GM12873 (cell line): ENCODE data around the gene VPS29.

Experiments used
- TF ChIP-seq, protein P1 (sequence below): IDR thresholded peaks from 2 replicates; pipeline ENCODE4 v1.5.1; 2012; ENCODE audit warnings: low read depth, mild to moderate bottlenecking, moderate library complexity, low read length, control low read depth; ENCODE audit not compliant: insufficient read depth; ENCODE audit errors: missing control alignments

VPS29 gene

DNA sequence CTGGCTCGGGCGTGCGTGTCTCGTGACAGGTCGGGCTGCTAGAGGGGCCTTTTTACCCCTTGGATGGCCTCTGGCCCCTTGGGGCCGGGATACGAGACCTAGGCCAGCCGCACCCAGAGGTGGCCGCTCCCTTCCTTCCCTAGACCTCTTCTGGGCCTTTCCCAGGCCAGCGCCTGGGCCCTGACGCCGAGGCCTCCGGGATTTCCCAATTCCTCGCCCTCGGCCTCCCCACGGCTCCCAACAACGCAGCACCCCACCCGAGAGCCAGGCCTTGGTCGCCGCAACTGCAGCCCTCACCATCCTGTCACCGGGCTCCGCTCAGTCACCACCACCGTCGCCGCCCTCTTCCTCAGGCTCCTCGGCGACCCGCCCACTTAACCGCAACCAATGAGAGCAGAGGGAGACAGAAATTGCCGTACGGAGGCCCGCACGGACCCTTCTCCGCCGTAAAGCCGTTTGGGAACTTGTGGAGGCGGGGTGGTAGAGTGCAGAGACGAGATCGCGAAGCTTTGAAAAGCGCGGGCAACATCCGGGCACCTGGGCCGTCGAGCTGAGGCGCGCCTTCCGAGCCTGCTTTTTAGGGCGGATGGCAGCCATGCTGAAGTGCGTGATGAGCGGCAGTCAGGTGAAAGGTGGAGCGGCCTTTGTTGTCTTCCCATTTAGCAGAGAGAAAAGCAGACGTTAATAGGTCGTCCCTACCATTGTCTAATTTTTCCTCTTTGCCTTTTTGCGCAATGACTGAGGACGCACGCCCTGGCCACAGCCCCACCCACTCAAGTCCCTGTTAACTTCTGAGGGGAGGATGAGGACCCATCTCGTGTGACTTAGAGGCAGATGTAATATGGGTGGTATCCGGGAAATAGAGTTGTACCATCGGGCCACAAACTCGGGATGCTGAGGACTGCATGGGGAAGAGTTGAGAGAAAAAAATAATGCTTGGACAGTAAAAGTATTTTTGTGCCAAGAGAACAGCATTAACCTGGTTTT is at the start of gene VPS29, which contains the start of gene RAD9B:
Gene VPS29 (minus strand): TSS at position 360 of the 987 bp plus-strand sequence. CDS start 60 bp downstream, at position 300.
Gene RAD9B (plus strand): TSS at position 580 of the 987 bp plus-strand sequence. CDS start 7 bp downstream, at position 587.
- TF ChIP-seq, protein P1, sequence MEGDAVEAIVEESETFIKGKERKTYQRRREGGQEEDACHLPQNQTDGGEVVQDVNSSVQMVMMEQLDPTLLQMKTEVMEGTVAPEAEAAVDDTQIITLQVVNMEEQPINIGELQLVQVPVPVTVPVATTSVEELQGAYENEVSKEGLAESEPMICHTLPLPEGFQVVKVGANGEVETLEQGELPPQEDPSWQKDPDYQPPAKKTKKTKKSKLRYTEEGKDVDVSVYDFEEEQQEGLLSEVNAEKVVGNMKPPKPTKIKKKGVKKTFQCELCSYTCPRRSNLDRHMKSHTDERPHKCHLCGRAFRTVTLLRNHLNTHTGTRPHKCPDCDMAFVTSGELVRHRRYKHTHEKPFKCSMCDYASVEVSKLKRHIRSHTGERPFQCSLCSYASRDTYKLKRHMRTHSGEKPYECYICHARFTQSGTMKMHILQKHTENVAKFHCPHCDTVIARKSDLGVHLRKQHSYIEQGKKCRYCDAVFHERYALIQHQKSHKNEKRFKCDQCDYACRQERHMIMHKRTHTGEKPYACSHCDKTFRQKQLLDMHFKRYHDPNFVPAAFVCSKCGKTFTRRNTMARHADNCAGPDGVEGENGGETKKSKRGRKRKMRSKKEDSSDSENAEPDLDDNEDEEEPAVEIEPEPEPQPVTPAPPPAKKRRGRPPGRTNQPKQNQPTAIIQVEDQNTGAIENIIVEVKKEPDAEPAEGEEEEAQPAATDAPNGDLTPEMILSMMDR: no peak

DNA sequence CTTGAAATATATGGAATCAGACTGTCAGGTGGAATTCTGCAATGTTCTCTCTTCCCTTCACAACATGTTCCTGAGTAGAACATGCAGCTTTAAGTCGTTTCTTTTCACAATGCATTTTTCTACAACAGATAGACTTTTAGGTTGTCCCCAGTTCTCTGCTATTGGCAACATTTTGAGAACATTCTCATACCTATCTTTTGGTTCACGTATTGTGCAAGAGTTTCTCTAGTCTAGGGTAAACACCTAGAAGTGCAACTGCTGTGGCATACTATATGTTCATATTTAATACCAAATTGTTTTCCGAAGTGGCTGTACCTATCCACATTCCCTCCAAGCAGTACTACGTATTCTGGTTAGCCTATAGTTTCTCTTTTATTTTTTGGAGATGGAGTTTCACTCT is 49.1 kb upstream of the VPS29 start:
- TF ChIP-seq, protein P1: no peak

DNA sequence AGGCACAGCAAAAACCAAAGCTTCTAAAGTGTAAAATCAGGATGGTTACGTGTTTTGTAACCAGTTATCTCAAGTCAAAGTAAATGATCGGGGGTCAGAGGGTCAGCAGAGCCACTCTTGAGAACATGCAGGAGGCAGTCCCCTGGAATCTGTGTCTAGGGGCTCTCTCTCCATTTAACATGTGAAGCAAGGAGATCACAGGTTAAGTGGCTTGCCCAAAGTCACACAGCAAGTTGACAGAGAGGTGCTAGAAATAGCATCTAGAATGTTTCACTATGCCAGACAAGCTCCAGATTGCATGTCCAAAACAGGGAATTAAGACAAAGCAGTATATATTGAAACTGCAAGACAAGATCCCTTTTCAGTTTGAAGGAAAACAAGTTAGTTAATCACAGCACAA is 47.8 kb upstream of the VPS29 start:
- TF ChIP-seq, protein P1: no peak

DNA sequence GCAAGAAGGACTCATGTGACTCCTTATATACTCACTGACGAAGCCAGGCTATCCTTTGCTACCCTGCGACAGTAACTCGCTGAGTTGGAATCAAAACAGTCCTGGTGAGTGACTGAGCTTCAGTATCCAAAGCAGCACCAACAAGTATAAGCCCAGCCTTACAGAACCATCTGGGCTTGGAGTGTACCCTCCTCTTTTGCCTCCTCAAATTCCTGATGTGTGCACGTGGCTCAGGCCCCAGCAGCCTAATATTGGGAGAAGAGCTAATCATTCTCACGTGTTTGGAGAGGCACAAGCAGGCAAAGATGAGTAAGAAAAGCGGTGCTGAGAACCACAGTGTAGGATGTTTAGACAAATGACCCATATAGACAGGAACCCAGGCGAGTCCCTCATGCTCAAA is 46.8 kb upstream of the VPS29 start:
- TF ChIP-seq, protein P1: no peak

DNA sequence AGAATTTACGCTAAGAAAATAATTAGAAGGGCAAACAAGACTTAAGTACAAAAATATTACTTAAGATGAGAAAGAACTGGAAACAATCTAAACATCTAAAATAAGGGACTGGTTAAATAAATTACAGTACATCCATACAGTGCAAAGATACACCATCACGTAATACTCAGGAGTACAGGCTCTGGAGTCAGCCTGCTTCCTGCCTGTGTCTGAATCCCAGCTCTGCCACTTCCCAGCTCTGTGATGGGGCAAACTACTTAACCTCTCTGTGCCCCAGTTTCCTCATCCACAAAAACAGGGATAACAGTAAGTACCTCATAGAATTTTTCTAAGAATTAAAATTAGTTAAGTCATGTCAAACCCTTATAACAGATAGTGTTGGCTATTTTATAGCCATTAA is 45.2 kb upstream of the VPS29 start:
- TF ChIP-seq, protein P1: no peak

DNA sequence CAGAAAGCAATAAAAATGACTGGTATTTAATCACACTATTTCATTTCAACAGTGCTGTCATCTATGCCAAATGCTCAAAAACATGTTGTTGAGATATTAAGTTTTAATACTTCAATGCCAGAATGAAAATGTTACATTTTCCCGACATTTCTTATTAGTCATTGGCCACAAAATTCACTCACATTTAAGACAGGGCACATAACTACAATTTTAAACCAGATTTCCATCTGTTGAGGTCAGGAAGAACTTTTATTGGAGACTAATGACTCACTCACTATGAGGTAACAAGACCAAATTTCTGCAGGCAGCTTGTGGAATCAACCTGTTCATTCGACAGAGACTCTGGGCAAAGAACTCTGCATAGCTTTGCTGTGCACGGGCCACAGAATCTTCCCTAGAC is 44.4 kb upstream of the VPS29 start:
- TF ChIP-seq, protein P1: no peak

DNA sequence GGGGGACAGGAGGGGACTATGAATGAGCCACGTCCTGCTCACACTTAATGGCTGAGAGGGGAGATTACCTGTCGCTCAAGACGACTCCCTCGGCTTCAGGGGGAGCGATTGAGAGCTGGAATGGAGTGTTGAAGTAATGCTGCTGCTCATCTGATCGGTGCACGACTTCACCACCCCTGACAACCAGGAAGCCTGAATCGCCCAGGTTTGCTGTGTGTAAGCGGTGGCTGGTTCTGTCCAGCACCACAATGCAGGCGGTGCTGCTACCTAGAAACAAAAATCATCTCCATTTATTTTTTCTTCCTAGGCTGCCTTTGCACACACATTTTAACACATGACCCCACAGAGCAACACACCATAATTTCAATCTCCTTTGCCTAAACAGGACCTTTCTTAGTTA is 43.9 kb upstream of the VPS29 start:
- TF ChIP-seq, protein P1: no peak
